WTC11 (cell line): ENCODE results near the gene PIGU. TPM values are rescaled to one million over a fixed set of nuclear protein-coding genes. Genes with fewer than 3 reads are reported as not detected.

ENCODE experiments used
- ARID4B ChIP-seq: sonication (generic); formaldehyde crosslinking; IDR thresholded peaks from 2 replicates; pipeline ENCODE4 v1.8.0; 2023; ENCODE audit warnings: missing genetic modification reagents, mild to moderate bottlenecking, borderline replicate concordance
- E2F4 ChIP-seq: sonication (generic); formaldehyde crosslinking; IDR thresholded peaks from 2 replicates; pipeline ENCODE4 v1.8.1; 2022; ENCODE audit warnings: low read depth, mild to moderate bottlenecking, moderate library complexity, missing genetic modification reagents, borderline replicate concordance
- ETV6 ChIP-seq: sonication (generic); formaldehyde crosslinking; IDR thresholded peaks from 2 replicates; pipeline ENCODE4 v1.8.1; 2022; ENCODE audit warnings: mild to moderate bottlenecking, missing genetic modification reagents
- FOXJ3 ChIP-seq: sonication (generic); formaldehyde crosslinking; IDR thresholded peaks from 2 replicates; pipeline ENCODE4 v1.9.0; 2021; ENCODE audit warnings: missing genetic modification reagents, mild to moderate bottlenecking, borderline replicate concordance
- JAZF1 ChIP-seq: fragments of 250-450 bp; sonication (Bioruptor Pico); IDR thresholded peaks from 2 replicates; pipeline ENCODE4 v1.9.0; 2021; ENCODE audit warnings: moderate library complexity, mild to moderate bottlenecking, inconsistent platforms
- MAX ChIP-seq: sonication (generic); formaldehyde crosslinking; IDR thresholded peaks from 2 replicates; pipeline ENCODE4 v1.8.0; 2022; ENCODE audit warnings: mild to moderate bottlenecking, missing genetic modification reagents
- NFATC4 ChIP-seq: fragments of 250-450 bp; sonication (Bioruptor Pico); IDR thresholded peaks from 2 replicates; pipeline ENCODE4 v1.9.0; 2021; ENCODE audit warnings: mild to moderate bottlenecking
- NR3C1 ChIP-seq: sonication (generic); formaldehyde crosslinking; conservative IDR thresholded peaks from 2 replicates; pipeline ENCODE4 v1.8.1; 2023; ENCODE audit warnings: low read depth, mild to moderate bottlenecking, missing genetic modification reagents
- PREB ChIP-seq: sonication (generic); formaldehyde crosslinking; IDR thresholded peaks from 2 replicates; pipeline ENCODE4 v1.8.1; 2022; ENCODE audit warnings: mild to moderate bottlenecking, missing genetic modification reagents, moderate library complexity, borderline replicate concordance
- PRRX2 ChIP-seq: fragments of 250-450 bp; sonication (Bioruptor Pico); IDR thresholded peaks from 2 replicates; pipeline ENCODE4 v1.8.0; 2021; ENCODE audit warnings: mild to moderate bottlenecking
- SP1 ChIP-seq: sonication (generic); formaldehyde crosslinking; conservative IDR thresholded peaks from 2 replicates; pipeline ENCODE4 v1.8.1; 2022; ENCODE audit warnings: missing genetic modification reagents
- TCF7 ChIP-seq: sonication (generic); formaldehyde crosslinking; IDR thresholded peaks from 2 replicates; pipeline ENCODE4 v1.8.0; 2022; ENCODE audit warnings: mild to moderate bottlenecking, low read depth, missing genetic modification reagents, moderate library complexity
- TEAD4 ChIP-seq: sonication (generic); formaldehyde crosslinking; IDR thresholded peaks from 2 replicates; pipeline ENCODE4 v1.8.0; 2022; ENCODE audit warnings: mild to moderate bottlenecking, missing genetic modification reagents
- ZBTB43 ChIP-seq: sonication (generic); formaldehyde crosslinking; IDR thresholded peaks from 2 replicates; pipeline ENCODE4 v1.8.1; 2023; ENCODE audit warnings: mild to moderate bottlenecking, missing genetic modification reagents
- ZNF138 ChIP-seq: sonication (generic); formaldehyde crosslinking; conservative IDR thresholded peaks from 2 replicates; pipeline ENCODE4 v1.8.1; 2022; ENCODE audit warnings: mild to moderate bottlenecking, moderate library complexity, missing genetic modification reagents
- ZNF416 ChIP-seq: fragments of 250-450 bp; sonication (Bioruptor Pico); IDR thresholded peaks from 2 replicates; pipeline ENCODE4 v1.9.0; 2021; ENCODE audit warnings: mild to moderate bottlenecking, inconsistent platforms
- total RNA-seq: library from RNA; stranded (reverse); gene quantifications from 3 replicates; pipeline ENCODE4 v1.2.3, GENCODE V29; 2021
- TF ChIP-seq, protein P1 (sequence below): sonication (generic); formaldehyde crosslinking; IDR thresholded peaks from 2 replicates; pipeline ENCODE4 v1.8.1; 2022; ENCODE audit warnings: mild to moderate bottlenecking, moderate library complexity, missing genetic modification reagents
- TF ChIP-seq, protein P2 (sequence below): sonication (generic); formaldehyde crosslinking; IDR thresholded peaks from 2 replicates; pipeline ENCODE4 v1.8.0; 2022; ENCODE audit warnings: mild to moderate bottlenecking, missing genetic modification reagents
- TF ChIP-seq, protein P3 (sequence below): sonication (generic); formaldehyde crosslinking; IDR thresholded peaks from 2 replicates; pipeline ENCODE4 v1.8.0; 2022; ENCODE audit warnings: mild to moderate bottlenecking, missing genetic modification reagents
- TF ChIP-seq, protein P4 (sequence below): fragments of 250-450 bp; sonication (Bioruptor Pico); IDR thresholded peaks from 2 replicates; pipeline ENCODE4 v1.9.0; 2021; ENCODE audit warnings: moderate library complexity, mild to moderate bottlenecking, inconsistent platforms, borderline replicate concordance

PIGU gene
- total RNA-seq, 1 experiment from 2014 or later: 24.8 TPM

- TF ChIP-seq PREB (CRISPR knock-in tag) (no peak), ARID4B (peak; percentile 71; the same call in 1 of the 2 replicates), TEAD4 (CRISPR knock-in tag) (no peak), ZNF138 (CRISPR knock-in tag) (no peak), NFATC4 (CRISPR knock-in tag) (no peak), SP1 (CRISPR knock-in tag) (peak; percentile 63; the same call in 1 of the 2 replicates), ZBTB43 (CRISPR knock-in tag) (no peak), JAZF1 (CRISPR knock-in tag) (no peak), ZNF416 (CRISPR knock-in tag) (peak; percentile 9; the same call in 1 of the 2 replicates), FOXJ3 (CRISPR knock-in tag) (no peak), MAX (CRISPR knock-in tag) (peak; percentile 64), E2F4 (no peak), TCF7 (CRISPR knock-in tag) (no peak), PRRX2 (no peak), NR3C1 (no peak), ETV6 (CRISPR knock-in tag) (no peak)
- TF ChIP-seq, protein P1, sequence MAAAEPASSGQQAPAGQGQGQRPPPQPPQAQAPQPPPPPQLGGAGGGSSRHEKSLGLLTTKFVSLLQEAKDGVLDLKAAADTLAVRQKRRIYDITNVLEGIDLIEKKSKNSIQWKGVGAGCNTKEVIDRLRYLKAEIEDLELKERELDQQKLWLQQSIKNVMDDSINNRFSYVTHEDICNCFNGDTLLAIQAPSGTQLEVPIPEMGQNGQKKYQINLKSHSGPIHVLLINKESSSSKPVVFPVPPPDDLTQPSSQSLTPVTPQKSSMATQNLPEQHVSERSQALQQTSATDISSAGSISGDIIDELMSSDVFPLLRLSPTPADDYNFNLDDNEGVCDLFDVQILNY (CRISPR knock-in tag): 0 out of 2 replicates have a peak, but pooled peaks have one; percentile 32
- TF ChIP-seq, protein P2, sequence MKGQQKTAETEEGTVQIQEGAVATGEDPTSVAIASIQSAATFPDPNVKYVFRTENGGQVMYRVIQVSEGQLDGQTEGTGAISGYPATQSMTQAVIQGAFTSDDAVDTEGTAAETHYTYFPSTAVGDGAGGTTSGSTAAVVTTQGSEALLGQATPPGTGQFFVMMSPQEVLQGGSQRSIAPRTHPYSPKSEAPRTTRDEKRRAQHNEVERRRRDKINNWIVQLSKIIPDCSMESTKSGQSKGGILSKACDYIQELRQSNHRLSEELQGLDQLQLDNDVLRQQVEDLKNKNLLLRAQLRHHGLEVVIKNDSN (CRISPR knock-in tag): peak; percentile 57; the same call in 1 of the 2 replicates
- TF ChIP-seq, protein P3, sequence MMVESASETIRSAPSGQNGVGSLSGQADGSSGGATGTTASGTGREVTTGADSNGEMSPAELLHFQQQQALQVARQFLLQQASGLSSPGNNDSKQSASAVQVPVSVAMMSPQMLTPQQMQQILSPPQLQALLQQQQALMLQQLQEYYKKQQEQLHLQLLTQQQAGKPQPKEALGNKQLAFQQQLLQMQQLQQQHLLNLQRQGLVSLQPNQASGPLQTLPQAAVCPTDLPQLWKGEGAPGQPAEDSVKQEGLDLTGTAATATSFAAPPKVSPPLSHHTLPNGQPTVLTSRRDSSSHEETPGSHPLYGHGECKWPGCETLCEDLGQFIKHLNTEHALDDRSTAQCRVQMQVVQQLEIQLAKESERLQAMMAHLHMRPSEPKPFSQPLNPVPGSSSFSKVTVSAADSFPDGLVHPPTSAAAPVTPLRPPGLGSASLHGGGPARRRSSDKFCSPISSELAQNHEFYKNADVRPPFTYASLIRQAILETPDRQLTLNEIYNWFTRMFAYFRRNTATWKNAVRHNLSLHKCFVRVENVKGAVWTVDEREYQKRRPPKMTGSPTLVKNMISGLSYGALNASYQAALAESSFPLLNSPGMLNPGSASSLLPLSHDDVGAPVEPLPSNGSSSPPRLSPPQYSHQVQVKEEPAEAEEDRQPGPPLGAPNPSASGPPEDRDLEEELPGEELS (CRISPR knock-in tag): peak; percentile 24; the same call in 1 of the 2 replicates
- TF ChIP-seq, protein P4, sequence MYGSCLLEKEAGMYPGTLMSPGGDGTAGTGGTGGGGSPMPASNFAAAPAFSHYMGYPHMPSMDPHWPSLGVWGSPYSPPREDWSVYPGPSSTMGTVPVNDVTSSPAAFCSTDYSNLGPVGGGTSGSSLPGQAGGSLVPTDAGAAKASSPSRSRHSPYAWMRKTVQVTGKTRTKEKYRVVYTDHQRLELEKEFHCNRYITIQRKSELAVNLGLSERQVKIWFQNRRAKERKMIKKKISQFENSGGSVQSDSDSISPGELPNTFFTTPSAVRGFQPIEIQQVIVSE: no peak
These were observed 160.4 kb downstream of the PIGU start, which contains the start of gene DYNLRB1 (continued) for GRCh38 chr20:34516247-34517113.
